Heart left ventricle (tissue), 16 donors: Measurements from ENCODE around the gene C1S. TPM values are rescaled to one million over a fixed set of nuclear protein-coding genes. Genes with fewer than 3 reads are reported as not detected.

Source experiments
- ATAC-seq, 4 donors: fragments of 200-7000 bp; cut with Tn5 transposase; one replicate each; pipeline ENCODE4 v1.9.1; 2020 to 2022; ENCODE audit warnings: moderate library complexity in 4 of 4, mild to moderate bottlenecking in 3 of 4, moderate number of reproducible peaks in 1 of 4
- DNase-seq, 5 donors: peaks; one replicate each; pipeline ENCODE4 v3.0.0-alpha.2; 2020
- H3K27ac ChIP-seq, 12 donors: fragments of 200-600 bp; sonication (generic) in 4 of 12; one replicate each; pipeline versions ENCODE4 v1.5.0 to v1.8.0; 2016 to 2022; ENCODE audit warnings: mild to moderate bottlenecking in 2 of 12
- H3K27me3 ChIP-seq, 9 donors: fragments of 200-600 bp; sonication (generic) in 2 of 9; one replicate each; pipeline versions ENCODE4 v1.5.1 to v1.8.0; 2016 to 2022; ENCODE audit warnings: mild to moderate bottlenecking in 3 of 9
- H3K36me3 ChIP-seq, 9 donors: fragments of 200-600 bp; sonication (generic) in 2 of 9; one replicate each; pipeline versions ENCODE4 v1.5.0 to v1.8.0; 2018 to 2022; ENCODE audit warnings: mild to moderate bottlenecking in 2 of 9
- H3K4me1 ChIP-seq, 12 donors: fragments of 200-600 bp; sonication (generic) in 4 of 12; one replicate each; pipeline versions ENCODE4 v1.5.0 to v1.8.0; 2016 to 2022; ENCODE audit warnings: mild to moderate bottlenecking in 3 of 12
- H3K4me3 ChIP-seq, 12 donors: fragments of 200-600 bp; sonication (generic) in 4 of 12; one replicate each; pipeline versions ENCODE4 v1.5.0 to v1.8.0; 2017 to 2022; ENCODE audit warnings: mild to moderate bottlenecking in 9 of 12, moderate library complexity in 4 of 12
- H3K9me3 ChIP-seq, 12 donors: fragments of 200-600 bp; sonication (generic) in 4 of 12; one replicate each; pipeline versions ENCODE4 v1.5.0 to v1.8.0; 2016 to 2022; ENCODE audit warnings: mild to moderate bottlenecking in 1 of 12
- POLR2A ChIP-seq, 2 donors: fragments of 450-650 bp; IDR thresholded peaks; one replicate each; pipeline ENCODE4 v1.6.1; 2017; ENCODE audit warnings: antibody characterized with exemption in 2 of 2, mild to moderate bottlenecking in 2 of 2, moderate library complexity in 2 of 2
- WGBS, 4 donors: extraction: QIAGEN DNeasy Blood & Tissue Kit in 2 of 4; methylation state at CpG; one replicate each; pipeline versions ENCODE4 v1.1.5 to v1.1.7; 2013 to 2018; 5-methylcytosine and 5-hydroxymethylcytosine counted together
- intact Hi-C, 10 donors: fragments of 100-400 bp; cut with DNase I; formaldehyde crosslinking; loops; one replicate each; pipeline versions ENCODE4 v1.11.1 to v1.14.2; 2022
- polyA plus RNA-seq, 2 donors: library from polyadenylated mRNA; stranded (reverse); fragments of 200-250 nt; gene quantifications; one replicate each; pipeline ENCODE4 v1.2.3, GENCODE V29; 2013
- total RNA-seq, 9 donors: library from RNA; depleted of rRNA in 2 of 9; stranded (reverse); fragments of >200 nt in 2 of 9; fragmentation: NEBNext Ultra II Directional in 3 of 9; extraction: Animal tissue kit (Norgen Biotek cat#: 25700) in 3 of 9; gene quantifications; one replicate each; pipeline versions ENCODE4 v1.1.0 to v1.2.4, GENCODE V29; 2016 to 2023
- TF ChIP-seq, protein P1 (sequence below), 12 donors: fragments of 200-600 bp; sonication (generic) in 4 of 12; IDR thresholded peaks; one replicate each; pipeline versions ENCODE4 v1.5.0 to v1.8.0; 2018 to 2022; ENCODE audit warnings: antibody characterized with exemption in 12 of 12, mild to moderate bottlenecking in 5 of 12
- donor health status: ischemic (EF 13 %, LVEDD 7.1; RV severe dilation, severe dysfunction).
- donor health status: healthy with polysubstance abuse.
- donor health status: DM: no; HTN: yes; CAD: no.
- donor health status: DM: no; HTN: no; CAD: no.
- donor health status: ischemic (EF 25% LVEDD 6.9; RV normal size, moderate dysfunction).
- donor health status: ischemic (EF 25% LVEDD 5.7; RV mildly dilated, moderate dysfunction).
- donor health status: healthy.
- donor health status: DM: yes; HTN: yes; CAD: no.
- donor health status: ischemic (EF 35%, LVEDD 5.7; RV mildly dilated, moderate dysfunction).
- donor health status: nonischemic (EF 11% LVEDD 7.7; RV severe dilation, severe dysfunction).
- donor health status: DM: yes; HTN: yes; CAD: no.
- donor health status: PGD.
- donor health status: ischemic (EF 29% LVEDD 5.4; RV normal size, mild dysfunction).
- donor health status: nonischemic (EF 23%, LVEDD 6.1; RV moderate dilation, normal function).

The C1S gene
- total and polyA plus RNA-seq, 11 donors = 30.1 to 247 (median 60.5) TPM

DNA sequence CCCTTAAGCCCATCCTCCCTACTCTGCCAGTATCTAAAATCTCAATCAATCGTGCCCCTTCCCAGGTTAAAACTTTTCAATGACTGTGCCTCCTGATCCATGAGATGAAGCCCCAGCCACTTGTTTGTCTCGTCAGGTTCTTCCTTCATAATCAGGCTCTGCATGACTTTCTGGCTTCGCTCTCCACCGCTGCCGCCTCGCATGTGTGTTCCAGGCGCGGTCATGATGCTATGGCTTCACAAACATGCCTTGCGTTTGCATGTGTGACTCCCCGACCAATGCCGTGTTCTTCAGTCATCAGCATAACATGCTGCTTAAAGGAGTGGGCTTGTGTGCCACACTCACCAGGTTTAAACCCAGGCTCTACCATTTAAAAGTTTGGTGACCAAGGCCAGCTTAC lies 53.5 kb downstream of the C1S start:
- ATAC-seq = no peak
- WGBS, 4 donors = 86 to 91% (median 88%) methylated on average over 11 of the region's 11 CpGs
- intact Hi-C loops = loop anchor here in 4 of 10 donors (5.0 kb wide), 5 partner anchors 97 to 247 kb away; partner anchors contain the start of genes ATN1 (in 1 of the 4), LPCAT3 (in 1 of the 4) and TPI1 (in 1 of the 4)

DNA sequence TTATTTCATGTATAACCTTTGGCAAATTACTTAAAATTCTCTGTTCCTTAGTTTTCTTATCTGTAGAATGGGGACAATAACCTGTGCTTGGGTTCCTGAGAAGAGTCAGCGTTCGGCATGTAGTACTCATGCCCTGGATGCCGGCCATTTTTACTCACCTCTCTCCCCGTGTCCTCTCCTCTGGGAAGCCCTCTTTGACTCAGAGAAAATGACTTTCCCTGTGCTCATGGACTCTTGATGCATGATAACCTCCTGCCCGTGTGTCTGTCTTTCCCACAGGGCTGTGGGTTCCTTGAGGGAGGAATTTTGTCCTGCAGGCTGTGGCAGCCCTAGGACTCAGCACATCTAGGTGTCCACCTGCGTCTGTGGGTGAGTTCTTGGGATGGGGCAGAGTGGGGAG lies 54.3 kb downstream of the C1S start:
- no peak for DNase-seq
- intact Hi-C loops = loop anchor here in 4 of 10 donors (5.0 kb wide), 5 partner anchors 98 to 248 kb away; partner anchors contain the start of genes ATN1 (in 1 of the 4), LPCAT3 (in 1 of the 4) and TPI1 (in 1 of the 4)
- TF ChIP-seq, protein P1, sequence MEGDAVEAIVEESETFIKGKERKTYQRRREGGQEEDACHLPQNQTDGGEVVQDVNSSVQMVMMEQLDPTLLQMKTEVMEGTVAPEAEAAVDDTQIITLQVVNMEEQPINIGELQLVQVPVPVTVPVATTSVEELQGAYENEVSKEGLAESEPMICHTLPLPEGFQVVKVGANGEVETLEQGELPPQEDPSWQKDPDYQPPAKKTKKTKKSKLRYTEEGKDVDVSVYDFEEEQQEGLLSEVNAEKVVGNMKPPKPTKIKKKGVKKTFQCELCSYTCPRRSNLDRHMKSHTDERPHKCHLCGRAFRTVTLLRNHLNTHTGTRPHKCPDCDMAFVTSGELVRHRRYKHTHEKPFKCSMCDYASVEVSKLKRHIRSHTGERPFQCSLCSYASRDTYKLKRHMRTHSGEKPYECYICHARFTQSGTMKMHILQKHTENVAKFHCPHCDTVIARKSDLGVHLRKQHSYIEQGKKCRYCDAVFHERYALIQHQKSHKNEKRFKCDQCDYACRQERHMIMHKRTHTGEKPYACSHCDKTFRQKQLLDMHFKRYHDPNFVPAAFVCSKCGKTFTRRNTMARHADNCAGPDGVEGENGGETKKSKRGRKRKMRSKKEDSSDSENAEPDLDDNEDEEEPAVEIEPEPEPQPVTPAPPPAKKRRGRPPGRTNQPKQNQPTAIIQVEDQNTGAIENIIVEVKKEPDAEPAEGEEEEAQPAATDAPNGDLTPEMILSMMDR (IDR thresholded peaks at IDR 0.05) = no peak
- no peak for TF ChIP-seq POLR2A (IDR thresholded peaks at IDR 0.05)
- Histone ChIP-seq H3K36me3 (peaks cover 0 to 19% (median 0%) of the 10 kb centered on the region in 9 donors), H3K4me3 (no peak overlapping the region), H3K4me1 (peaks cover 0 to 19% (median 0%) of the 10 kb centered on the region in 12 donors), H3K27ac (no peak overlapping the region), H3K27me3 (no peaks in the 10 kb centered on the region), H3K9me3 (no peaks in the 10 kb centered on the region)
- ATAC-seq = no peak
- 85 to 92% (median 88%) methylated on average over 6 of the region's 6 CpGs for WGBS, 4 donors

More for the DNA sequence above, 53.5 kb downstream of the C1S start:
- H3K4me3 ChIP-seq = no peak overlapping the region
- peaks cover 0 to 26% (median 5%) of the 10 kb centered on the region in 12 donors for H3K4me1 ChIP-seq
- H3K27ac ChIP-seq = no peak overlapping the region
- H3K36me3 ChIP-seq = peaks cover 0 to 19% (median 0%) of the 10 kb centered on the region in 9 donors
- DNase-seq = no peak
- TF ChIP-seq POLR2A (IDR thresholded peaks at IDR 0.05) = no peak
- TF ChIP-seq, protein P1 (IDR thresholded peaks at IDR 0.05) = no peak
- no peaks in the 10 kb centered on the region for H3K27me3 ChIP-seq
- no peaks in the 10 kb centered on the region for H3K9me3 ChIP-seq

DNA sequence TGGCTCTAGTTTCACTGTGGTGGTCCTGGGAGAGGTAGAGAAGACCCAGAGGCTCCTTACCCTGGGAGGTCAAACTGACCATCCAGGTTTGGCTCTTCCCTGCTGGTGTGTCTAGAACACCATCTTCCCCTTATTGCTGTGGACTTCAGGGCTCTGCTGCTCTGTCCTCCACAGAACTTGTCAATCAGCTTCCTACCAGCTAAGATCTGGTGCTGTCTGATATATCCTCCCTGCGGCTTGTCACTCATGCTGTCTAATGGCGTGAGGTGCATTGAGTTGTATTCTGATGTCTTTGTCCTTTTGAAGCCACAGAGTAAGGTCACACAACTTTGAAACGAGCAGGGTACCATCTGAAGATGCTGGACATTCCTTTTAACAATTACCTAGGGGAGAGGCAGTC lies 55.7 kb downstream of the C1S start:
- no peak overlapping the region for H3K4me3 ChIP-seq
- peaks cover 0 to 18% (median 0%) of the 10 kb centered on the region in 12 donors for H3K4me1 ChIP-seq
- no peak for ATAC-seq
- H3K27me3 ChIP-seq = no peaks in the 10 kb centered on the region
- WGBS, 4 donors = 86 to 94% (median 89%) methylated on average over 3 of the region's 3 CpGs
- TF ChIP-seq POLR2A (IDR thresholded peaks at IDR 0.05) = no peak
- TF ChIP-seq, protein P1 (IDR thresholded peaks at IDR 0.05) = no peak
- no peak for DNase-seq
- H3K9me3 ChIP-seq = no peaks in the 10 kb centered on the region
- no peak overlapping the region for H3K27ac ChIP-seq
- intact Hi-C loops = no loop called here
- H3K36me3 ChIP-seq = peaks cover 0 to 19% (median 0%) of the 10 kb centered on the region in 9 donors

DNA sequence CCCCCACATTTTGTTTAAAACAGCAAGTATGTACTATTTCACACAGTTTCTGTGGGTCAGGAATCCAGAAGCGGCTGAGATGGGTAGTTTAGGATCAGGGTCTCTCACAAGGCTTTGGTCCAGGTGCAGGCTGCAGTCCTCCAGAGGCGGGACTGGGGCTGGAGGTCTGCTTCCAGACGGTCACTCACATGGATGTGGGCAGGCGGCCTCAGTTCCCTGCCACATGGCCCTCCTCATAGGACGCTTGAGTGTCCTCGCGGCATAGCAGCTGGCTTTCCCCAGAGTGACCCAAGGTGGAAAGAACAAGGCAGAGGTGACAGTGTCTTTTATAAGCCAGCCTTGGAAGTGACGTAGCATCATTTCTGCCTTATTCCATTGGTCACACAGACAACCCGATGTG lies 56.4 kb downstream of the C1S start:
- DNase-seq = no peak
- Histone ChIP-seq H3K9me3 (no peaks in the 10 kb centered on the region), H3K4me3 (no peak overlapping the region), H3K4me1 (peaks cover 0 to 18% (median 0%) of the 10 kb centered on the region in 12 donors), H3K36me3 (peaks cover 0 to 19% (median 0%) of the 10 kb centered on the region in 9 donors), H3K27ac (no peak overlapping the region), H3K27me3 (no peaks in the 10 kb centered on the region)
- TF ChIP-seq, protein P1 (IDR thresholded peaks at IDR 0.05) = no peak
- no peak for TF ChIP-seq POLR2A (IDR thresholded peaks at IDR 0.05)
- ATAC-seq = no peak
- intact Hi-C loops = no loop called here
- 87 to 97% (median 93%) methylated on average over 5 to 9 of the region's 9 CpGs for WGBS, 4 donors
